GM12801 (cell line): ENCODE data around the gene JAGN1.

Experiments used
- TF ChIP-seq, protein P1 (sequence below): IDR thresholded peaks from one replicate; pipeline ENCODE4 v1.5.1; 2011; ENCODE audit warnings: control low read depth; ENCODE audit not compliant: insufficient read length; ENCODE audit errors: extremely low read depth

JAGN1 gene

DNA sequence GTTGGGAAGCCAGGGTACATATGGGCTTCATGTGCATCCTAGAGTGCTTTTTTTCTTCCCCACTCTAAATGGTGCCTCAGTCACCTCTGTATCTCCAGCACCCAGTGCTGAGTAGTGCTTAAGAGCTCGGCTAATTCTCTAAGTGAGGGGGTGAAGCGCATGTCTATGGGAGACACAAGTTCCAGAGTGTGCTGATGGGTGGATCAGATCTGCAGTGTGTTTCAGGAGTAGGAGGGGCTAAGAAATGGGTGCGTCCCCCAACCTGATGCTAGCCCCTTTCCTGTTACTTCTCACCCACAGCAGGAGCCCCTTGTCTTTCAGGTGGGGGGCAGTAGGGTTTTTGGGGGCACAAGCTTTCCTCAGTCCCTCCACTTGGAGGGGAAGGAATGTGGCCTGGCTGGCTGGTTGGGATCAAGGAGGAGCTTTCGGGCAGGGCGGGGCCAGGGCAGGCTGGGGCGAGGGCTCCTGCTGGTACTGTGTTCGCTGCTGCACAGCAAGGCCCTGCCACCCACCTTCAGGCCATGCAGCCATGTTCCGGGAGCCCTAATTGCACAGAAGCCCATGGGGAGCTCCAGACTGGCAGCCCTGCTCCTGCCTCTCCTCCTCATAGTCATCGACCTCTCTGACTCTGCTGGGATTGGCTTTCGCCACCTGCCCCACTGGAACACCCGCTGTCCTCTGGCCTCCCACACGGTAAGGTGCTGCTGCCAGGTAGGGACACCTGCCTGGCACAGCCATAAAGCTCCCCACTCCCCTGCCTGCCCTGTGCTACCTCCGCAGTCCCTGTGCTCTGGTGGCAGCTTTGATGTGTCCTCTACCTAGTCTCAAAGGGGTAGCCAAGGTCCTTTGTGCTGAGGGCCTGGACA, 12.2 kb downstream of the JAGN1 start, which contains the start of gene IL17RE:
IL17RE (plus strand) TSS at position 477 of the 866 bp plus-strand sequence; CDS start at position 562, 85 bp downstream.
- TF ChIP-seq, protein P1, sequence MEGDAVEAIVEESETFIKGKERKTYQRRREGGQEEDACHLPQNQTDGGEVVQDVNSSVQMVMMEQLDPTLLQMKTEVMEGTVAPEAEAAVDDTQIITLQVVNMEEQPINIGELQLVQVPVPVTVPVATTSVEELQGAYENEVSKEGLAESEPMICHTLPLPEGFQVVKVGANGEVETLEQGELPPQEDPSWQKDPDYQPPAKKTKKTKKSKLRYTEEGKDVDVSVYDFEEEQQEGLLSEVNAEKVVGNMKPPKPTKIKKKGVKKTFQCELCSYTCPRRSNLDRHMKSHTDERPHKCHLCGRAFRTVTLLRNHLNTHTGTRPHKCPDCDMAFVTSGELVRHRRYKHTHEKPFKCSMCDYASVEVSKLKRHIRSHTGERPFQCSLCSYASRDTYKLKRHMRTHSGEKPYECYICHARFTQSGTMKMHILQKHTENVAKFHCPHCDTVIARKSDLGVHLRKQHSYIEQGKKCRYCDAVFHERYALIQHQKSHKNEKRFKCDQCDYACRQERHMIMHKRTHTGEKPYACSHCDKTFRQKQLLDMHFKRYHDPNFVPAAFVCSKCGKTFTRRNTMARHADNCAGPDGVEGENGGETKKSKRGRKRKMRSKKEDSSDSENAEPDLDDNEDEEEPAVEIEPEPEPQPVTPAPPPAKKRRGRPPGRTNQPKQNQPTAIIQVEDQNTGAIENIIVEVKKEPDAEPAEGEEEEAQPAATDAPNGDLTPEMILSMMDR = no peak

DNA sequence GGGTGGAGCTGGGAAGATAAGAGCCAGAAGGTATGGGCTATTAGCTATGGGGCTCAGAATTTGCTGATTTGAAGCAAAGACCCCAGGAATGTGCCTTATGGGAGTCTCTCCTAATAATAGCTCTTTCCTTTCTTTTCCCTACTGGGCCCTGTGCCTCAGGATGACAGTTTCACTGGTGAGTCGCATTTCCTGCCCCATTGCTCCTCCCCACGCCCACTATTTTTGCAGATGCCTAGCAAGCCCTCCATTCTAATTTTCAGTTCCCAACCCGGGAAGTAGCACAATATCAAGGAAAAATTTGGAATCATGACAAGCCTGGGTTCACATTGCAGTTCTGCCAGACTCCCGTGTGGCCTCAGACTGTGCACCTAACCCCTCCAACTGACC, 12.8 kb downstream of the JAGN1 start:
- TF ChIP-seq, protein P1 = no peak

DNA sequence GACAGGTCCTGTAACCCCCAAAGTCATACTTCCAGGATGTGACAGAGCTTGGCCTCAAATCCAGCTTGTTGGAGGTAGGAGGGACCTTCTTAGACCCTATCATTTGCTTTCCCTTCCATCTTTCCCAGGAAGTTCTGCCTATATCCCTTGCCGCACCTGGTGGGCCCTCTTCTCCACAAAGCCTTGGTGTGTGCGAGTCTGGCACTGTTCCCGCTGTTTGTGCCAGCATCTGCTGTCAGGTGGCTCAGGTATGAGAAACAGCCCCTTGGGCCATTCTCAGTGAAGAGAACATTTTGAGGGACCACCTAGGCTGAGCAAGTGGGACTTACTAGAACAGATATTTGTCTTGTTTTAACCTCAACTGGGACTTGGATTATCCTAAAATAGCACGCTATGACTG, 13.5 kb downstream of the JAGN1 start:
- TF ChIP-seq, protein P1 = no peak

DNA sequence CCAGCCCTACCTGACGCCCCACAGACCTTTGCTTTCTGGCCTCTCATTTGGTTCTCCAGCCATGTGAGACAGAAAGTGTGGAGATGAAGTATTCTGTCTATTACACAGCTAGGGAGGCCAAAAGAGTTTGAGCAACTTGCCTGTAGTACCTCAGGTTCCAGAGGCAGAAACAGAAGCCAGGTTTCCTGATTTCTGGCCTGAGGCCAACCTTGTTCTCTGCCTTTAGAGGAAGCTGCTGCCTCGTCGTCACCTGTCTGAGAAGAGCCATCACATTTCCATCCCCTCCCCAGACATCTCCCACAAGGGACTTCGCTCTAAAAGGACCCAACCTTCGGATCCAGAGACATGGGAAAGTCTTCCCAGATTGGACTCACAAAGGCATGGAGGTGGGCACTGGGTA, 16.1 kb downstream of the JAGN1 start:
- TF ChIP-seq, protein P1 = no peak

DNA sequence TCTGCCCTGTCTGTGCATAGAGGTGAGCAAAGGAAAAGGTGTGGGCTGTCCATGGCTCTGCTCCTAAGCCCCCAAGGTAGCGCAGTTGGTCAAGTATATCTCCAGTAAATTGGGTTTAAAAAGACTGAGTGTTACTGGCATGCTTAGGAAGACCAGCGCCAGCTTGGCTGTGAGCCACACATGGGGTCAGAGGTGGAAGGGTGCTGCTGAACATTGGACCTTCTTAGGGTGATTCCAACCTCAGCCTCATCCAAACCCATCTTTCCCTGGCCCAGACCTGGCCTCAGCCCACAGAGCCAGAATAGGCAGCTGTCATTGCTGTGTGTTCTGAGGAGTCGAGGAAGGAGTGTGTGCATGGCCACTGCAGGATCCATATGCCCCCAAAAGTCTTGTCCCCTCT, 17.9 kb downstream of the JAGN1 start:
- TF ChIP-seq, protein P1 = no peak

DNA sequence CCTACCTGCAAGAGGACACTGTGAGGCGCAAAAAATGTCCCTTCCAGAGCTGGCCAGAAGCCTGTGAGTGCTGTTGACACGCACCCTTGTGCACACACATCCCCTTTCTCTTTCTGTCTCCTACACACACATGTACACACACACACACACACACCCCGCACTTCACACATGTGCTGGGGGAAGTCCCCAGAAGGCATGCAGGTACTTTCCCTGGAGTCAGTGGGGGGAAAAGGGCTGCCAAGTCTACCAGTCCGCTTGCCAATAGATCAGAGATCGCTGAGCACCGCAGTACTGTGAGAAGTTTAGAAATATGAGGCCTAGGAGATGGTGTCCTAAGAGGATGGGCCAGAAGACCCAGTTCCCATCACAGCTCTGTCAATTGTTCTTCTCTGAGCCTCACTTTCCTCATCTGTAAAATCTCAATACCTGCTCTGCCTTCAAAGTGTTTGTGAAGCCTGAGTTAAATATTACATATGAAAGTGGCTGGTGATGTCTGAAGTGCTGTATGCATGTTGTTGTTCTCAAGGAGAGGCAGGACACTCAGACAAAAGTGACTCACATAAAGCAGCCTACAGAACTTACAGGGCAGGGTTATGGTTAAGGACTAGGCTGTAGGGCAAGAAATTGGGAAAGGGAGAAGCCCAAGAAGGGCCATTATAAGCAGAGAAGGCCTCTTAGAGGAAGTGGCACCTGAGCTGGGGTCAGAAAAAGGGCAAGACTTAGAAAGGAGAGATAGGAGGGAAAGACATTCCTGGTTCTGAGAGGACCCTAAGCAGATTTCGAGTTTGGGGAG, 19.0 kb downstream of the JAGN1 start:
- TF ChIP-seq, protein P1 = no peak

DNA sequence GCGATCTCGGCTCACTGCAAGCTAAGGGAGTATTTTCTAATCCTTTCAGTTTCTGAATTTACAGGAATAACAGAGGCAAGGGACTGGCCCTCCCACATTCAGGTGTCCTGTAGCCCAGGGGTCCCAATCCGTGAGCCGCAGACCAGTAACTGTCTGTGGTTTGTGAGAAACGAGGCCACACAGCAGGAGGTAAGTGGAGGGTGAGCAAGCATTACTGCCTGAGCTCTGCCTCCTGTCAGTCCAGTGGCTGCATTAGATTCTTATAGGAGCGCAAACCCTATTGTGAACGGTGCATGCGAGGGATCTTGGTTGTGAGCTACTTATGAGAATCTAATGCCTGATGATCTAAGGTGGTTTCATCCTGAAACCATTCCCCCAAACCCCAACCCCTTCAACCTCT, 21.5 kb downstream of the JAGN1 start:
- TF ChIP-seq, protein P1 = no peak
